Fibroblast of mammary gland (primary cell): ENCODE results near the gene ERMARD.

Experiments
- DNase-seq: peaks from one replicate; pipeline ENCODE4 v3.0.0-alpha.2; 2010; ENCODE audit warnings: low read depth
- H3K4me3 ChIP-seq: 2 replicates; pipeline ENCODE4 v1.5.1; 2011; ENCODE audit warnings: low read depth, mild to moderate bottlenecking, low read length, moderate library complexity; ENCODE audit not compliant: control insufficient read depth
- TF ChIP-seq, protein P1 (sequence below): conservative IDR thresholded peaks from 2 replicates; pipeline ENCODE4 v1.5.1; 2011; ENCODE audit warnings: low read depth, low read length, inconsistent platforms; ENCODE audit not compliant: control insufficient read depth, insufficient read depth

ERMARD gene

DNA sequence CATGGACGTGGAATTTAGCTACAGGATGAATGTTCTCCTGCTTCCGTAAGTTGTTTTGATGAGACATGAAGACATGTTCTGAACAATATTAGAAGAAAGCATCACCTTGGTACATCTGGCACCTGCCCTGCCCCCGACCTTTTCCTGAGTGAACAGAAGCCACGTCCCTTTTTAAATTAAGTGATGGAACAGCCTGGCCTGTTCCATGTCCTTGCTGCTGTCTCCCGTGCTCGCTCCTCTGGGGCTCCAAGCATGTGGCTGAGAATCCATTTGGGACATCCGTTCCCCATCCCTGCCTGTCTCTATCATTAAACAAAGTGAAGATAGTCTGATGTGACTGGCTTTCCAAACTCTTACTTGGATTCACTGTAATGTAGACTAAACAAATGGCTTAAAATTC, 36.4 kb downstream of the ERMARD start:
- H3K4me3 ChIP-seq: no peak overlapping the region
- TF ChIP-seq, protein P1, sequence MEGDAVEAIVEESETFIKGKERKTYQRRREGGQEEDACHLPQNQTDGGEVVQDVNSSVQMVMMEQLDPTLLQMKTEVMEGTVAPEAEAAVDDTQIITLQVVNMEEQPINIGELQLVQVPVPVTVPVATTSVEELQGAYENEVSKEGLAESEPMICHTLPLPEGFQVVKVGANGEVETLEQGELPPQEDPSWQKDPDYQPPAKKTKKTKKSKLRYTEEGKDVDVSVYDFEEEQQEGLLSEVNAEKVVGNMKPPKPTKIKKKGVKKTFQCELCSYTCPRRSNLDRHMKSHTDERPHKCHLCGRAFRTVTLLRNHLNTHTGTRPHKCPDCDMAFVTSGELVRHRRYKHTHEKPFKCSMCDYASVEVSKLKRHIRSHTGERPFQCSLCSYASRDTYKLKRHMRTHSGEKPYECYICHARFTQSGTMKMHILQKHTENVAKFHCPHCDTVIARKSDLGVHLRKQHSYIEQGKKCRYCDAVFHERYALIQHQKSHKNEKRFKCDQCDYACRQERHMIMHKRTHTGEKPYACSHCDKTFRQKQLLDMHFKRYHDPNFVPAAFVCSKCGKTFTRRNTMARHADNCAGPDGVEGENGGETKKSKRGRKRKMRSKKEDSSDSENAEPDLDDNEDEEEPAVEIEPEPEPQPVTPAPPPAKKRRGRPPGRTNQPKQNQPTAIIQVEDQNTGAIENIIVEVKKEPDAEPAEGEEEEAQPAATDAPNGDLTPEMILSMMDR: no peak
- no peak for DNase-seq

DNA sequence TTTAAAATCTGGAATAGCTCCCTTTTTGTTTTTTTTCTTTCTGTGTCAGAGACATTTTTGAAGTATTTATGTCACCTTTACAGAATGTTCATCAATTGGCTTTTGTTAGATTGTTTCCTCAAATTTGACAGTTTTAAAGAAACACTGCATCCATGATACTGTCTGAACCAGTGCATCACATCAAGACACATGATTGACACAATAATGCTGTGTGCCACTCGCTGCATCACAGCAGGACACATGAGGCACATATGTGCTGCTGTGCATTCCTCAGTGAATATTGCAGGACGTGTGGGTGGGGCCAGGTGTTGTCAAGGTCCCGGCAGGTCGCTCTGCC, 37.4 kb downstream of the ERMARD start:
- no peak for DNase-seq
- TF ChIP-seq, protein P1: no peak
- H3K4me3 ChIP-seq: no peak overlapping the region

DNA sequence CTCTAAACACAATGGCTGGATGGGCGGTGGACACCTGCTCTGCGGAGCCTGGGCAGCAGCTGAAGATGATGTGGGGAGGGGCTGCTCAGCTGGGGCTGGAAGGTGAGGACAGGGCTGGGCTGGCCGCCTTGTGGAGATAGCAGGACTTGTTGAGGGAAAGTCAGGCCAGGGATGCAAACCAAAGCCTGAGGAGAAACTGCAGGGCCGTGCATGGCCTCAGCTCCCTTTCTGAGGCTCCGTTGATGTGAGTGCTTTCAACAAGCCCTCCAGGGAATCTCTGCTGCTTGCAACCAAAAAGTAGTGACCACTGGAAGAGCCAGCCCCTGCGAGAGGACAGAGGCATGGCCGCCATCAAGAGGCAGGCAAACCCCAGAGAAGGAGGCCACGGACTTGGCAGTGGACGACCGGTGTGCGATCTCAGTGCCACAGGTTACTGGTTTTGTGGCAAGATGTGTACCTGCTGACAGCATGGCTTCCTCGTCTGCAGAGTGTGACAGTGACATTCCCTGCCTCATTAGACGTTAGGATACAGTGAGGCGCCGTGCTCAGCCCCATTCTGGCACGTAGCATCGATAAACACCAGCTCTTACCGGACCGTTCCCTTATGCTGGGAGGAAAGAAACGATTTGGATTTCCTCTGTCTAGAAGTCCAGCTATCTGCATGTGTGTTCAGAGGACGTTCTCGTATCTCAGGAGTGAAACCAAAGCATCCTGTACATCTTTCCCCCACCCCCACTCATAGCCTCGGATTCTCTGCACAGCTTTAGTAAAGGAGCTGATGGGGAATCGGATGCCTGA, 37.9 kb downstream of the ERMARD start:
- peak overlapping the region; percentile 59 for H3K4me3 ChIP-seq
- TF ChIP-seq, protein P1: no peak
- DNase-seq: no peak

DNA sequence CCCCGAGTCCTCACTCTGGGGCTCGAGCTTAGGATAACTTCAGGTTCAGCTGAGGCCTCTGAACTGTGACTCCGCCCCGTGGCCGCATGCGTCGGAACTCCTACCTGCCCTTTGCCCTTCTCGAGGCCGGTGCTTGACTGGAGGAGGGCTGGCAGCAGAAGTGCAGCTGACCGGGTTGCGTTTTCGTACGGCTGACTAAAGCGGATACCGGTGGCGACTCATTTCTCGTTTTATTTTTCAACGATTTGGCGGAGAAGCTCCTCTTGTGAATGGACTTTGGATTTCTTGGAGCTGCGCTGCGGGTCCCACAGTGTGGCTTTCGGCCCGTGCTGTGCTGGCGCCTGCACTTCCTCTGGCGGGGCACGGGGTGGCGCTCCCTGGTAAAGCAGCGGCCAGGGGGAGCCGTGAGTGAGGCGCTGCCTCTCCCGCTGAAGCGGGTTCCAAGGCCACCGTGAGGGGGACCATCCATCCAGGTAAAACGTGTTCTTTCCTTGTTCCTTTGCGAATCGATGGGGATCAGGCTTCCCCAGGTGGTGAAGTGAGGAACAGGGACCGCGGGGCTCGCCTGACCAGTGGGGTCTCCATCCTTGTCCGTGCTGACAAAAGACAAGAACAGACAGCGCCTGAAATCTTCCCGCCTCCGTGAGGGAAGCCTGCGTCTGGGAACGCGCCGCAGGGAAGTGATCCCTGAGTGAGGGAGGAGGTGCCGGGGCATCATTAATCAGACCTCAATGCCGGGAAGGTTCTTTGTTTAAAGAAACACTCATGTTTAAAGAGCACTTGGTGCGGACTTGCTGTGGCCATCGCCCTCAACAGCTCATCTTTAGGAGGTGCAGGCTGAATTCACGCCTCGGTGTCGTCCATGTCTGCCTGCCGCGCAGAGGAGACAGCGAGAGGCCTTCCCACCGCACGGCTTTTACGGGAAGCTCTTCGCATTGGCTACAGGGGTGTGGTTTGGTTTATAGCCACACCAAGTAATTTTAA, 38.8 kb downstream of the ERMARD start:
- DNase-seq: peak; percentile 61
- H3K4me3 ChIP-seq: peak overlapping the region; percentile 59
- TF ChIP-seq, protein P1: peak; percentile 84

DNA sequence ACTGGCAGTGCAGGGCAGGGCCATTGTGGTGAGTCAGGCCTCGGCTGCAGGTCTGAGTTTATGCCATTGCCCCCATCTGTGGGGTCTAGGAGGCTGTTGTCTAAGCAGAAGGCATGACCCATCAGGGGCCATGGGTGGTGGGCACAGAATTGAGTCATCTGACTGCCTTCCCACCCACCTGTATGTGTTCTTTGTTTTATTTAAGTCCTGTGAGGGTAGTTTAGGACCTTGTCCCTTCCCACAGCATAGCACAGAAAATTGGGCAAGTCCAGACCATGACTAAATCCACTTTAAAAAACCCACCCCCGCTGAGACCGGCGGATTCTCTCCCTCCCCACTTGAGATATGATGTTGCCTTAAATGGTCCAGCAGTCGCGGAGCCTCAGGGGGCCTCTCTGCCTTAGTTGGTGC, 40.3 kb downstream of the ERMARD start:
- no peak overlapping the region for H3K4me3 ChIP-seq
- TF ChIP-seq, protein P1: no peak
- DNase-seq: no peak

DNA sequence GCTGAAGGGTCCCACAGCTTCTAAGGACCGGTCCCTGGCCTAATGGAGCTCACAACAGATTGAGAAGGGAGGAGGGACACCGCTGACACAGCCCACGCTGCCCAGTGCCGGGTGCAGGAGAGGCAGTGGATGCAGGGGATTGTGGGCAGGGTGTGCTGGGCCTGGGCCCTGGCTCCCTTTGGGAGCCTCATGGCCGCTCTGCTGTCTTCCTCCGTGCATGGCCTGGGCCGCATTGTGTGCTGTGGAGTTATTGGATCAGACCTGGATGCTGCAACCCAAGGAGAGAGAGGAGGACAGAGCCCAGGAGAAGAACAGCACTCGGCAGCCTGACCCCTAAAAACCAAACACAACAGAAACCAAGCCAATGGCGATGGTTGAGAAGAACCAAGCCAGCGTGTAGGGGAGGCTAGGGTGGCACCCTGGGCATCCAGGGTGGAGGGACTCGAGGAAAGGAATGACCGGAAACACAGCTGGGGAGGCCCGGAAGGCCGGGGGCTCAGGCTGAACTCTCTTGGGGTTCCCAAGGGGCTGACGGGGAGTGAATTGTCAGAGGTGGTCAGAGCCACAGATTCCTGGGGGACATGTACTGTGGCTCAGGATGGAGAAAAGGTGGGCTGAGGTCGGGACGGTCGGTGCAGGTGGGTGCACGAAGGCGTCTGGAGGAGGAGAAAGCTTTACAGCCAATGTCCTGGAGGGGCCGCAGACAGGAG, 41.0 kb downstream of the ERMARD start:
- TF ChIP-seq, protein P1: no peak
- no peak overlapping the region for H3K4me3 ChIP-seq
- no peak for DNase-seq
